GM18505 (cell line): Measurements from ENCODE around the gene WDR91.
"Not testable (repeated sequence)": the region's sequence is repeated elsewhere in the genome, so short reads cannot be mapped to it uniquely, and the experiment has no call there.

Experiments
- ATAC-seq: cut with Tn5 transposase; IDR thresholded peaks from one replicate; pipeline ENCODE4 v1.9.1; 2021; ENCODE audit not compliant: unreplicated experiment
- POLR2A ChIP-seq: IDR thresholded peaks from 4 replicates; pipeline ENCODE4 v1.6.1; 2011; ENCODE audit warnings: borderline replicate concordance; ENCODE audit not compliant: insufficient read depth, insufficient read length; ENCODE audit errors: extremely low read depth

Gene WDR91

GRCh38 chr7:135215698-135216097, 4.4 kb upstream of the WDR91 start:
- TF ChIP-seq POLR2A: no peak
- ATAC-seq: no peak

GRCh38 chr7:135215180-135215579, 3.9 kb upstream of the WDR91 start:
- TF ChIP-seq POLR2A: no peak
- ATAC-seq: no peak

- ATAC-seq: no peak
- TF ChIP-seq POLR2A: no peak
These were observed 2.5 kb upstream of the WDR91 start for GRCh38 chr7:135213831-135214230.

GRCh38 chr7:135211946-135212685, 790 bp upstream of the WDR91 start:
- ATAC-seq: not testable (repeated sequence)

GRCh38 chr7:135210888-135211178, 493 bp downstream of the WDR91 start:
- ATAC-seq: no peak
- TF ChIP-seq POLR2A: no peak

- ATAC-seq: no peak
- TF ChIP-seq POLR2A: no peak
These were observed 2.0 kb downstream of the WDR91 start for GRCh38 chr7:135209225-135209834.

- no peak for ATAC-seq
- no peak for TF ChIP-seq POLR2A
These were observed 3.1 kb downstream of the WDR91 start for GRCh38 chr7:135208102-135208793.

GRCh38 chr7:135207406-135208101, 3.8 kb downstream of the WDR91 start:
- ATAC-seq: no peak
- TF ChIP-seq POLR2A: peak; percentile 49

- ATAC-seq: peak; percentile 33
These were observed 4.4 kb downstream of the WDR91 start for GRCh38 chr7:135206941-135207391.

GRCh38 chr7:135205850-135206249, 5.5 kb downstream of the WDR91 start:
- TF ChIP-seq POLR2A: no peak

More at GRCh38 chr7:135206941-135207391, 4.4 kb downstream of the WDR91 start:
- TF ChIP-seq POLR2A: no peak

GRCh38 chr7:135204876-135205275, 6.5 kb downstream of the WDR91 start:
- ATAC-seq: no peak
- no peak for TF ChIP-seq POLR2A

More at GRCh38 chr7:135205850-135206249, 5.5 kb downstream of the WDR91 start:
- ATAC-seq: no peak

- no peak for ATAC-seq
- no peak for TF ChIP-seq POLR2A
These were observed 7.0 kb downstream of the WDR91 start for GRCh38 chr7:135204341-135204749.

- no peak for ATAC-seq
- no peak for TF ChIP-seq POLR2A
These were observed 10.0 kb downstream of the WDR91 start for GRCh38 chr7:135201350-135201749.

GRCh38 chr7:135200821-135201331, 10.4 kb downstream of the WDR91 start:
- no peak for TF ChIP-seq POLR2A
- no peak for ATAC-seq

- ATAC-seq: no peak
- TF ChIP-seq POLR2A: no peak
These were observed 11.9 kb downstream of the WDR91 start for GRCh38 chr7:135199439-135199838.
